Activated T-cell treated with anti-CD3 and anti-CD28 coated beads for 24 hours (primary cell): ENCODE measurements around the gene SMYD4.
"Not testable (repeated sequence)": the region's sequence is repeated elsewhere in the genome, so short reads cannot be mapped to it uniquely, and the experiment has no call there.

Source experiments
- DNase-seq: peaks from one replicate; pipeline ENCODE4 v3.0.0-alpha.2; 2020; ENCODE audit warnings: low read depth

SMYD4 gene

GRCh38 chr17:1830288-1830687 is 586 bp upstream of the SMYD4 start:
- DNase-seq = no peak

- DNase-seq = no peak
Observed at GRCh38 chr17:1829216-1829591, 498 bp downstream of the SMYD4 start.

GRCh38 chr17:1820528-1821252 is 9.0 kb downstream of the SMYD4 start:
- no peak for DNase-seq

GRCh38 chr17:1813088-1813487 is 16.6 kb downstream of the SMYD4 start:
- DNase-seq = no peak

GRCh38 chr17:1810450-1811103 is 19.1 kb downstream of the SMYD4 start:
- no peak for DNase-seq

GRCh38 chr17:1809815-1810214 is 19.9 kb downstream of the SMYD4 start:
- DNase-seq = not testable (repeated sequence)

- DNase-seq = no peak
Observed at GRCh38 chr17:1808644-1809043, 21.1 kb downstream of the SMYD4 start.

- DNase-seq = no peak
Observed at GRCh38 chr17:1807890-1808289, 21.8 kb downstream of the SMYD4 start.

GRCh38 chr17:1803280-1803679 is 26.4 kb downstream of the SMYD4 start:
- no peak for DNase-seq

GRCh38 chr17:1802429-1802828 is 27.3 kb downstream of the SMYD4 start:
- DNase-seq = no peak

- no peak for DNase-seq
Observed at GRCh38 chr17:1800712-1801111, 29.0 kb downstream of the SMYD4 start.

- DNase-seq = no peak
Observed at GRCh38 chr17:1800240-1800639, 29.5 kb downstream of the SMYD4 start.

GRCh38 chr17:1797846-1798245 is 31.9 kb downstream of the SMYD4 start:
- not testable (repeated sequence) for DNase-seq

GRCh38 chr17:1797323-1797722 is 32.4 kb downstream of the SMYD4 start:
- no peak for DNase-seq

- no peak for DNase-seq
Observed at GRCh38 chr17:1796800-1797199, 32.9 kb downstream of the SMYD4 start.

GRCh38 chr17:1793447-1793806 is 36.3 kb downstream of the SMYD4 start:
- DNase-seq = no peak

GRCh38 chr17:1792495-1793446 is 36.9 kb downstream of the SMYD4 start:
- DNase-seq = no peak

GRCh38 chr17:1789936-1790335 is 39.8 kb downstream of the SMYD4 start:
- DNase-seq = no peak

- no peak for DNase-seq
Observed at GRCh38 chr17:1787301-1787902, 42.3 kb downstream of the SMYD4 start.

- DNase-seq = no peak
Observed at GRCh38 chr17:1786708-1787107, 43.0 kb downstream of the SMYD4 start.

- no peak for DNase-seq
Observed at GRCh38 chr17:1785930-1786329, 43.8 kb downstream of the SMYD4 start.

GRCh38 chr17:1783834-1784611 is 45.7 kb downstream of the SMYD4 start:
- no peak for DNase-seq
